B cell (primary cell): ENCODE measurements around the gene APOH. TPM values are rescaled to one million over a fixed set of nuclear protein-coding genes. Genes with fewer than 3 reads are reported as not detected.

Experiments used
- ATAC-seq: fragments of 200-7000 bp; cut with Tn5 transposase; one replicate; pipeline ENCODE4 v1.10.0; 2021; ENCODE audit warnings: low read depth, mild to moderate bottlenecking, moderate number of reproducible peaks, moderate library complexity
- CTCF ChIA-PET: fragments of 350-600 bp; sonication (Branson Sonifier 250); formaldehyde crosslinking; loops from one replicate; lab custom pipeline; 2021; ENCODE audit warnings: antibody characterized with exemption, inconsistent platforms; lab: Charles Lee
- POLR2A ChIA-PET: fragments of 350-600 bp; sonication (Branson Sonifier 250); formaldehyde crosslinking; loops from one replicate; lab custom pipeline; 2021; ENCODE audit warnings: antibody characterized with exemption; lab: Charles Lee
- DNase-seq: peaks from one replicate; pipeline ENCODE4 v3.0.0; 2013
- H2AFZ ChIP-seq: 2 replicates; pipeline ENCODE4 v1.6.1; 2012; ENCODE audit warnings: mild to moderate bottlenecking, low read depth, low read length; ENCODE audit not compliant: insufficient read depth, poor library complexity, severe bottlenecking
- H3K27ac ChIP-seq, 2 donors: 1 replicate in 1 of 2; 2 replicates in 1 of 2; pipeline ENCODE4 v1.5.1; 2012 to 2013; ENCODE audit warnings: low read length in 2 of 2, mild to moderate bottlenecking in 2 of 2, moderate library complexity in 1 of 2
- H3K27me3 ChIP-seq, 4 experiments: fragments of 200-600 bp in 1 of 4; sonication (generic) in 1 of 4; replicated peaks in 1 of 4; 1 replicate in 2 of 4; 2 replicates in 2 of 4; pipeline versions ENCODE4 v1.6.1 to v1.7.0; 2013 to 2016; ENCODE audit warnings: low read length in 3 of 4, mild to moderate bottlenecking in 2 of 4, mixed read lengths in 1 of 4, moderate library complexity in 1 of 4; ENCODE audit not compliant: insufficient read depth in 4 of 4, control insufficient read depth in 3 of 4; ENCODE audit errors: control extremely low read depth in 1 of 4
- H3K36me3 ChIP-seq, 2 experiments: replicated peaks in 1 of 2; 1 replicate in 1 of 2; 2 replicates in 1 of 2; pipeline versions ENCODE4 v1.6.1 to v1.7.1; 2013; ENCODE audit warnings: low read length in 1 of 2; ENCODE audit not compliant: insufficient read depth in 2 of 2, control insufficient read depth in 1 of 2; ENCODE audit errors: control extremely low read depth in 1 of 2, extremely low read depth in 1 of 2
- H3K4me1 ChIP-seq, 2 donors: fragments of 200-600 bp in 1 of 2; sonication (generic) in 1 of 2; 1 replicate in 1 of 2; 2 replicates in 1 of 2; pipeline versions ENCODE4 v1.5.1 to v1.6.1; 2013 to 2017; ENCODE audit warnings: low read length in 2 of 2; ENCODE audit not compliant: control insufficient read depth in 2 of 2, insufficient read depth in 2 of 2
- H3K4me2 ChIP-seq: replicated peaks from 2 replicates; pipeline ENCODE3; 2012; ENCODE audit warnings: mild to moderate bottlenecking, low read depth, low read length; ENCODE audit not compliant: poor library complexity, severe bottlenecking
- H3K4me3 ChIP-seq, 5 experiments: fragments of 200-600 bp in 1 of 5; sonication (generic) in 1 of 5; 1 replicate in 3 of 5; 2 replicates in 2 of 5; pipeline versions ENCODE4 v1.5.1 to v1.7.0; 2011 to 2016; ENCODE audit warnings: low read length in 4 of 5, mild to moderate bottlenecking in 4 of 5, low read depth in 2 of 5, control low read depth in 1 of 5, moderate library complexity in 1 of 5; ENCODE audit not compliant: insufficient read depth in 1 of 5; ENCODE audit errors: control extremely low read depth in 1 of 5, extremely low read depth in 1 of 5
- H3K79me2 ChIP-seq: fragments of 200-600 bp; sonication (generic); one replicate; pipeline ENCODE4 v1.6.0; 2016; ENCODE audit warnings: low read length; ENCODE audit not compliant: control insufficient read depth, insufficient read depth
- H3K9ac ChIP-seq: fragments of 200-600 bp; sonication (generic); 2 replicates; pipeline ENCODE4 v1.6.1; 2017; ENCODE audit warnings: mild to moderate bottlenecking, low read length, moderate library complexity
- H3K9me3 ChIP-seq, 3 donors: one replicate each; pipeline versions ENCODE4 v1.6.1 to v1.7.1; 2013; ENCODE audit warnings: low read length in 2 of 3; ENCODE audit not compliant: control insufficient read depth in 2 of 3, insufficient read depth in 1 of 3; ENCODE audit errors: control extremely low read depth in 1 of 3
- H4K20me1 ChIP-seq: 2 replicates; pipeline ENCODE4 v1.6.0; 2012; ENCODE audit warnings: mild to moderate bottlenecking, low read length; ENCODE audit not compliant: insufficient read depth, control insufficient read depth, poor library complexity, severe bottlenecking
- H3K27ac Mint-ChIP-seq: one replicate; pipeline ENCODE4 v1.8.0; 2021; ENCODE audit warnings: mixed read lengths
- H3K27me3 Mint-ChIP-seq: one replicate; pipeline ENCODE4 v1.8.0; 2021; ENCODE audit warnings: mixed read lengths
- H3K4me1 Mint-ChIP-seq: one replicate; pipeline ENCODE4 v1.8.0; 2021; ENCODE audit warnings: mixed read lengths
- H3K4me3 Mint-ChIP-seq: one replicate; pipeline ENCODE4 v1.8.0; 2021; ENCODE audit warnings: mixed read lengths
- H3K9me3 Mint-ChIP-seq: one replicate; pipeline ENCODE4 v1.8.0; 2022; ENCODE audit warnings: mixed read lengths; ENCODE audit not compliant: insufficient read depth
- CTCF ChIP-seq: fragments of 200-600 bp; IDR thresholded peaks from one replicate; pipeline ENCODE4 v1.8.0; 2022; ENCODE audit warnings: antibody characterized with exemption, mild to moderate bottlenecking
- EZH2 ChIP-seq: IDR thresholded peaks from 2 replicates; pipeline ENCODE4 v1.6.1; 2012; ENCODE audit warnings: borderline replicate concordance, low read depth, mild to moderate bottlenecking, moderate library complexity, low read length; ENCODE audit not compliant: insufficient read depth, poor library complexity, severe bottlenecking
- WGBS: methylation state at CpG from one replicate; pipeline ENCODE4 v1.1.5; 2013; ENCODE audit warnings: missing lambda C conversion rate; ENCODE audit not compliant: insufficient coverage; 5-methylcytosine and 5-hydroxymethylcytosine counted together
- intact Hi-C: fragments of 100-400 bp; cut with micrococcal nuclease; formaldehyde crosslinking; loops from one replicate; pipeline ENCODE4 v1.10.0; 2022
- polyA plus RNA-seq: library from polyadenylated mRNA; depleted of rRNA; stranded (reverse); fragments of >200 nt; gene quantifications from 2 replicates; pipeline ENCODE4 v1.2.3, GENCODE V29; 2012
- total RNA-seq, 2 donors: library from RNA; stranded (reverse); fragments of 120-200 nt in 1 of 2; gene quantifications; 1 replicate in 1 of 2; 2 replicates in 1 of 2; pipeline versions ENCODE4 v1.2.3 to v1.2.4, GENCODE V29; 2013 to 2022

Gene APOH
- total and polyA plus RNA-seq, 2 donors (not counting 1 experiment from before 2014, with no cell fraction given) = not detected

- no peaks in the 10 kb centered on the region for H3K9me3 Mint-ChIP-seq
- no peak overlapping the region for H3K9ac ChIP-seq
- TF ChIP-seq EZH2 (no peak), CTCF (no peak)
- no peak overlapping the region for H3K4me3 ChIP-seq
- H3K27me3 ChIP-seq = no peaks in the 10 kb centered on the region
- H3K36me3 ChIP-seq = no peaks in the 10 kb centered on the region
- peaks cover 9% of the 10 kb centered on the region for H3K27me3 Mint-ChIP-seq
- no peaks in the 10 kb centered on the region for H3K4me1 Mint-ChIP-seq
- no peak for ATAC-seq
- H3K79me2 ChIP-seq = no peaks in the 10 kb centered on the region
- no peaks in the 10 kb centered on the region for H4K20me1 ChIP-seq
- H3K27ac Mint-ChIP-seq = no peak overlapping the region
- no peak for DNase-seq
- intact Hi-C loops = no loop called here
- H2AFZ ChIP-seq = no peak overlapping the region
- no peak overlapping the region for H3K4me2 ChIP-seq
- H3K9me3 ChIP-seq = no peaks in the 10 kb centered on the region
- 86% methylated on average over 5 of the region's 6 CpGs for WGBS
- no peak overlapping the region for H3K27ac ChIP-seq
- POLR2A ChIA-PET = no interaction called here
- H3K4me1 ChIP-seq = no peaks in the 10 kb centered on the region
- CTCF ChIA-PET = no interaction called here
- H3K4me3 Mint-ChIP-seq = no peak overlapping the region
These were observed 10.8 kb upstream of the APOH start for GRCh38 chr17:66240013-66240412.

- ChIA-PET POLR2A (no interaction called here), CTCF (no interaction called here)
- ATAC-seq = no peak
These were observed 6.3 kb upstream of the APOH start for GRCh38 chr17:66235377-66235994.

More at GRCh38 chr17:66235377-66235994, 6.3 kb upstream of the APOH start:
- H3K9me3 ChIP-seq = no peaks in the 10 kb centered on the region
- Mint-ChIP-seq H3K4me1 (no peaks in the 10 kb centered on the region), H3K9me3 (no peaks in the 10 kb centered on the region), H3K4me3 (no peak overlapping the region), H3K27me3 (peaks cover 9% of the 10 kb centered on the region), H3K27ac (no peak overlapping the region)
- no peaks in the 10 kb centered on the region for H3K27me3 ChIP-seq
- H3K27ac ChIP-seq = no peak overlapping the region
- no peak for DNase-seq
- no peaks in the 10 kb centered on the region for H3K36me3 ChIP-seq
- no peaks in the 10 kb centered on the region for H4K20me1 ChIP-seq
- intact Hi-C loops = no loop called here
- H2AFZ ChIP-seq = no peak overlapping the region
- WGBS = no CpG with 5 or more reads among the region's 3 CpGs
- H3K4me1 ChIP-seq = no peaks in the 10 kb centered on the region
- no peak overlapping the region for H3K9ac ChIP-seq
- H3K4me2 ChIP-seq = no peak overlapping the region
- TF ChIP-seq EZH2 = no peak
- no peak for TF ChIP-seq CTCF
- no peaks in the 10 kb centered on the region for H3K79me2 ChIP-seq
- H3K4me3 ChIP-seq = no peak overlapping the region
